GM19193 (cell line): ENCODE data around the gene EGFL8.

Experiments used
- POLR2A ChIP-seq: IDR thresholded peaks from 4 replicates; pipeline ENCODE4 v1.6.1; 2011; ENCODE audit not compliant: insufficient read depth, insufficient read length; ENCODE audit errors: extremely low read depth

EGFL8 gene

DNA sequence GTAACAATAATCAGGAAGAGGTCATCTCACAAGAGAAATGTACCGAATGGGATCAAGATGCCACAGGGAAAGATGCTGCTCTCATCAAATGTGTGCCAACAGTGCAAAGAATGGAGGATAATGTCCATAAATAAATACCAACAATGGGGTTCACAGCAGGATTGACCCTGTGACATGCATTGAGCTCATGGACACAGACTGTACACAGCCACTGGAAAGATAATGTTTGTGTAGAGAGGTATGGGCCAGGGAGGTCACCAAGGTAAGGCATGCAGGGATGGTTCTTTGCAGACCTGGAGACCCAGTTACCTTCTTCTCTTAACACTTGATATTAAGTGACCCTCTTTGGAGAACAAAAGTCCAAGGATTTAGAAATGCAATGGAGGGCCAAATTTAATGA is 10.0 kb downstream of the EGFL8 start:
- no peak for TF ChIP-seq POLR2A

DNA sequence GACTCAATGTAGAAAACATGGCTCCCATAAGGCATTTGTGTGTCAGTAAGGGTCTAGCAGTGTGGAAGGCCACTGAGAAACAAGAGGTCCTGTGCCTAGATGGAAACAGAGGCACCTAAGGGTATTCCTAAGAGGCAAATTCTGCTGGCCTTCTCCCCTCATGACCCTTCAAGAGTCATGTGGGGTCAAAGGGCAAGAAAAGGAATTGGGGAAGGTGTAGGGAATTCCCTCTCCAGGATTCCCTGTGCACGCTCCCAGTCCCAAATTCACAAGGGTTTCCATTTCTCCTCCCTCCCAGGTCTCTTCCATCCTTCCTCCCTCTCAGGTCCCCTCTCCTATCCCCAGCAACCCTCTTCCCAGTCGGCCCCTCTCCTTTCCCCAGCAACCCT is 10.9 kb downstream of the EGFL8 start:
- no peak for TF ChIP-seq POLR2A

DNA sequence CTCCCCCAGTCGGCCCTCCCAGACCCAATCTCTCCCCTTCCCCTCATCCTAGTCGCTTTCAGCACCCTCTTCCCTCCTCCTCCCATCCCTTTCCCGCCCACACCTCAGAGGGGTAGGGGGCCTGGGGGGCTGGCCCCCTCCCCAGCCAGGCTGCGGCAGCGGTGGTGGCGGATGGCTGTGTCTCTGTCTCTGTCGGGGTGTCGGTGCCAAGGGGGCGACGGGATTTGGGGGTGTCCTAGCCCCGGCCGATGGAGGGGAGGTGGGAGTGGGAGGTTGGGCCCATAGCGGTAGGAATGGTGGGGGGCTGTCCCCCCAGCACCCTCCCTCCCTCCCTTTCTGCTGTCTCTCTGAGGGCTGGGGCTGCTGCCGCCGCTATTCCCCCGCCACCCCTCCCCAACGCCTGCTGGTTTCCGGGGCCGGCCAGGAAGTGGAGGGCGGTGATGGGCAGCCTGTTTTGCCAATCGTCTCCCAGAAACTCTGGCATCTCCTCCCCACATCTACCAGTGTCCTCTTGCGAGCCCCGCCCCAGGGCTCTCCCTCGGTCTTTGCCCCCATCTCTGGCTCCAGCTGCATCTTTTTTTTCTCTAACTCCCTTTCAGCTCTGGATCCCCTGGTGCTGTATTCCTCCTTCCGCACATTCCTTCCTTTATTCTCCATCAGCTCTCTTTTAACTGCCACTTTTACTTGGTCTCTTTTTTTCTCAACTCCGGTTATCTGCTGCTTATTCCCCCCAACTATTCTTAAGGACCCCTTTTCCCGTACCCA is 11.5 kb downstream of the EGFL8 start, which contains the start of gene AGPAT1:
Gene AGPAT1 (minus strand): TSS at position 374 of the 765 bp plus-strand sequence. CDS start 4,588 bp downstream, outside the sequence.
- TF ChIP-seq POLR2A = peak; percentile 71

DNA sequence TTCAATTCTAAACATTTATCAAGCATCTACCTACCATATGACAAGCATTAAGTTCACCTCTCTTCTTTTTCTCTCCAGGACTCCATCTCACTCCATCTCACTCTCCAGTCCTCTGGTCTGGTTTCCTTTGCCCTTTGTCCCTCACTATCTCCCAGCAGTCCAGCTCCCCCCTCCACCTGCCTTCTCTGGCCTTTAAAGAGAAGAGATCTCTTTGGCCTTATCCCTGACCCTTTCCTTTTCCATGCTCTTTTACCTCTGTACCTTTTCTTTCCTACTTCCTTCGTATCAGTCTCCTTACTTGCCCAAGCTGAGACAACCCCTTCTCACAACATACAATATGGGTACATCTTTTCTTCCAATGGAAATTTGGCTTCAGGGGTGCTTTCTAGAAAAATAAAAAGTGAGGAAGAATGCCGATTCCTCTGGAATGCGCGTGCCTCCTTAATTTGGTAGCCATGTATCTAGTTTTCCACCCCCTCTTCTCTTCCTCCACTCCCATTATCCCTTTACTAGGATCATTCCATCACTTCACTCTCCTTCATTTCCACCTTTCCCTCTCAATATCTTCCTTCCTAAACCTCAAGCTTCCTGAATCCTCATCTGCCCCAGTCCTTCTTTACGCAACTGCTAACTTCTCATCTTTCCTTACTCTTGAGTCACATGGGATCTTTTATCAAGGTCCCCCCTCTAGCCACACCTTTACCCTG is 12.2 kb downstream of the EGFL8 start:
- TF ChIP-seq POLR2A = no peak

- peak; percentile 47 for TF ChIP-seq POLR2A
These were observed 12.9 kb downstream of the EGFL8 start for GRCh38 chr6:32177183-32177787.

- TF ChIP-seq POLR2A = peak; percentile 22
These were observed 13.6 kb downstream of the EGFL8 start, which contains the start of gene RNF5 for GRCh38 chr6:32177788-32178546. TSS of gene RNF5 (plus strand) at chr6:32178405. CDS start at chr6:32178512, 107 bp downstream.

- TF ChIP-seq POLR2A = peak; percentile 7
These were observed 14.4 kb downstream of the EGFL8 start for GRCh38 chr6:32178547-32179440.

DNA sequence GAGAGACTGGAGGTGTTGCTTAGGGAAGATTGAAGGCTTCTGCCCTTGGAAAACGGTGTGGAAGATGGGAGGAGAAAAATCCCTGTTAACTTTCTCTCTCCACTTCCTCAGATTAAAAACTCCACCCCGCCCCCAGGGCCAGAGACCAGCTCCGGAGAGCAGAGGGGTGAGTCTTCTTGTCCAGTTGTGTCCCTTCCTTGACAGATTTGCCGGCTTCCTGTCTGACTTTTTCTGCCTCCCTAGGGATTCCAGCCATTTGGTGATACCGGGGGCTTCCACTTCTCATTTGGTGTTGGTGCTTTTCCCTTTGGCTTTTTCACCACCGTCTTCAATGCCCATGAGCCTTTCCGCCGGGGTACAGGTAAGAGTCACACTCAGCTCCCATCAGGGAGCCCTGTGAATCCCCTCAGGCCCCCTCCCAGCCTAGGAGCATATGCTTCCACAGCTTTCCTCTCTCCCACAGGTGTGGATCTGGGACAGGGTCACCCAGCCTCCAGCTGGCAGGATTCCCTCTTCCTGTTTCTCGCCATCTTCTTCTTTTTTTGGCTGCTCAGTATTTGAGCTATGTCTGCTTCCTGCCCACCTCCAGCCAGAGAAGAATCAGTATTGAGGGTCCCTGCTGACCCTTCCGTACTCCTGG is 15.5 kb downstream of the EGFL8 start:
- TF ChIP-seq POLR2A = no peak

- TF ChIP-seq POLR2A = no peak
These were observed 16.8 kb downstream of the EGFL8 start for GRCh38 chr6:32181148-32181702.

- TF ChIP-seq POLR2A = no peak
These were observed 17.6 kb downstream of the EGFL8 start for GRCh38 chr6:32181915-32182529.

DNA sequence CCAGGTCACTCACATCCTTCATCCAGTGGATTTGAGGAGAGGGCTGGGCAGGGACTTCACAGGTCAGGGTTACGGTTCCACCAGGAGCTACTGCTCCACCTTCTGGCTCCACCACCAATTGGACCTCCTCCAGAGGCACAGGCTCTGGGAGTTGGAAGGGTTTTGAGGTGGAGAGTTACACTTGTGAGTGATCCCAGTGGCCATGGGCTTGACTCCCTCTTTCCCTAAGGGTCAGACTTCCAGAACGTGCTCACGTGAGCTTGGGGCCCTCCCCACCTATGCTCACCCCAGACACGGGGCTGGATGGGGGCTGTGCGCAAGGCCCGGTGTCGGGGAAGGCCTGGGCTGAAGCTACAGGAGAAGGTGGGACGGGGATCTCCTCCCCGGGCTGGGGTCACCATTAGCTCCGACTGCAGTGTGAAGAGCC is 18.2 kb downstream of the EGFL8 start:
- TF ChIP-seq POLR2A = no peak

- TF ChIP-seq POLR2A = no peak
These were observed 18.6 kb downstream of the EGFL8 start for GRCh38 chr6:32183030-32183429.

GRCh38 chr6:32183483-32184083 is 19.2 kb downstream of the EGFL8 start:
- TF ChIP-seq POLR2A = no peak

- TF ChIP-seq POLR2A = peak; percentile 56
These were observed 19.8 kb downstream of the EGFL8 start, which contains the start of gene AGER for GRCh38 chr6:32184084-32184640. TSS of gene AGER (minus strand) at chr6:32184253. CDS start at chr6:32184222, 31 bp downstream.
